ENCODE results near the gene CNPY1.
"Not testable (repeated sequence)": the region's sequence is repeated elsewhere in the genome, so short reads cannot be mapped to it uniquely, and the experiment has no call there.

The CNPY1 gene

GRCh38 chr7:155531681-155532080 is 14.7 kb downstream of the CNPY1 start:
- no peak for DNase-seq

DNA sequence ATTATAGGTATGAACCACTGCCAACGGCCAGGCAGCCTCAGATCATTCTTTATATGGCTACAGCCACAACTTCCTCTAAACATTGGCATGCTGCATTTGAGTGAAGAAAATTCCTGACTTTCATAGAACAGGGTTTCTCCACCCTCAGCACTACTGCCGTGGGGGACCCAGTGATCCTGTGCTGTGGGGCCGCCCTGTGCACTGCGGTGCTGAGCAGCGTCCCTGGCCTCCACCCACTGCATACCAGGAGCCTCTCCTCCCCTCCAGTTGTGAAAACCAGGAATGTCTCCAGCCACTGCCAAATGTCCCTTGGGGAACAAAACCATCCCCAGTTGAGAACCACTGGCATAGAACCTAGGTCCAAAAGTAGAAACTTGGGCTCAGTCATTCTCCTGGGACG is 15.8 kb downstream of the CNPY1 start:
- DNase-seq: no peak

- DNase-seq: no peak
Observed at GRCh38 chr7:155529845-155530244, 16.5 kb downstream of the CNPY1 start.

DNA sequence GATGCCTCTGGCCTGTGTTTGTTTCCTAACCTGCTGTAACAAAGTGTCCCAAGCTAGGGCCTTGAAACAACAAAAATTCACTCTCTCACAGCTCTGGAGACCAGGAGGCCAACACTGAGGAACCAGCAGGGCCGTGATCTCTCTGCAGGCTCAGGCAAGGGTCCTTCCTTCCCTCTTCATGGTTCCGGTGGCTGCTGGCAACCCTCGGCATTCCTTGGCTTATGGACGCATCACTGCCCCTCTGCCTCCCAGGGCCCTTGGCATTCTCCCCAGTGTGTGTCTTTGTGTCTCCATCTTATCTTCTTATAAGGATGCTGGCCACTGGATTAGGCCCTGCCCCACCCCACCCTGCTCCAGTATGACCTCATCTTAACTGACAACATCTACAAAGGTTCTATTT is 17.0 kb downstream of the CNPY1 start:
- DNase-seq: no peak

DNA sequence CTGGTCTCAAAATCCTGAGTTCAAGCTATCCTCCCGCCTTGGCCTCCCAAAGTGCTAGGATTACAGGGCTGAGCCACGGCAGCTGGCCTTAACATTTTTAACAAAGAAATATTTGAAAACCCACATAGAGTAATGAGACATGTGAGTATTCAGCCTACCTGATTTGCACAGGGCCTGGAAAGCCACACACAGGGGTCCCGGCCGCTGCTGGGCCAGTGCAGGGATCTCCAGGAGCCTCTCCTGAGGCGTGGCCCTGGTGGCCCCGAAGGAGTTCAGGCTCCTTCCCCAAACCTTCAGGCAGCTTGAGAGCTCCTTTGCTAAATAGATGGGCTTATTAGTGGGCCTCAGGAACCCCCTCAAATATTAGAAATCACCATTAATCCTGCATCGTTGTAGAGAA is 18.7 kb downstream of the CNPY1 start:
- DNase-seq: no peak

DNA sequence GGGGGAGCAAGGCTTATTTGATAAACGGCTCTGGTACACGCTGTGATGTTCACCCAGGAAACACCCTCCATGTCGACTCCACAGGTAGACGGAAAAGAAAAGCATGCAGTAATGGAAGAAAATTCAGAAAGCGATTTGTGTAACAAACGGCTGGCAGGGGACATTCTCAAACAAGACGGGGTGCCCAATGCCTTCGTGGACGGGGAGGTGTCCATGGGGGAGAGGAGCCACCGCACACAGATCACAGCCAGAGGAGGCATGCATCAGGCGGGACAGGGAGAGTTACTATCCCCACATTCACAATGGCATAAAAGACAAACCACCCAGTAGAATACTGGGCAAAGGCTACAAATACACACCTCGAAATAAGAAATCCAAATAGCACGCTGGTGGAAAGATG is 20.1 kb downstream of the CNPY1 start:
- DNase-seq: no peak

DNA sequence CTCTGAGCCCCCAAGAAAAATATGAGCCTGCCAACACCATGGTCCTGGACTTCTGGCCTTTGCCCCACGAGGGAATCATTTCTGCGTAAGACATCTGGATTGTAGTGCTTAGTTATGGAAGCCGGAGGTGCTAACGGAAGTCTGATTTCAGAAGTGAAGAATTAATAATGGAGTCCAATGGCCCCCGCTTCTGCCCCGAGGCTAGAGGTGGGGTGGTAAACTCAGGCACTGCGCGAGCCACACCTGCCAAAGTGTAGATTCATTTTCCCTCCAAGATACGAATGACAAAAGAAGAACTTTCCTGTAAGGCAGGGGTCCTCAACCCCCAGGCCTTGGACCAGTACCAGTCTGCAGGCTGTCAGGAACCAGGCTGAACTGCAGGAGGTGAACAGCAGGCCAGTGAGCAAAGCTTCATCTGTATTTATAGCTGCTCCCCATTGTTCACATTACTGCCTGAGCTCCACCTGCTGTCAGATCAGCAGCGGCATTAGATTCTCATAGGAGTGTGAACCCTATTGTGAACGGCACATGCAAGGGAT is 22.3 kb downstream of the CNPY1 start:
- DNase-seq: peak in 1 of 3 experiments; percentile 49

- DNase-seq: no peak
Observed at GRCh38 chr7:155523168-155523675, 23.1 kb downstream of the CNPY1 start.

DNA sequence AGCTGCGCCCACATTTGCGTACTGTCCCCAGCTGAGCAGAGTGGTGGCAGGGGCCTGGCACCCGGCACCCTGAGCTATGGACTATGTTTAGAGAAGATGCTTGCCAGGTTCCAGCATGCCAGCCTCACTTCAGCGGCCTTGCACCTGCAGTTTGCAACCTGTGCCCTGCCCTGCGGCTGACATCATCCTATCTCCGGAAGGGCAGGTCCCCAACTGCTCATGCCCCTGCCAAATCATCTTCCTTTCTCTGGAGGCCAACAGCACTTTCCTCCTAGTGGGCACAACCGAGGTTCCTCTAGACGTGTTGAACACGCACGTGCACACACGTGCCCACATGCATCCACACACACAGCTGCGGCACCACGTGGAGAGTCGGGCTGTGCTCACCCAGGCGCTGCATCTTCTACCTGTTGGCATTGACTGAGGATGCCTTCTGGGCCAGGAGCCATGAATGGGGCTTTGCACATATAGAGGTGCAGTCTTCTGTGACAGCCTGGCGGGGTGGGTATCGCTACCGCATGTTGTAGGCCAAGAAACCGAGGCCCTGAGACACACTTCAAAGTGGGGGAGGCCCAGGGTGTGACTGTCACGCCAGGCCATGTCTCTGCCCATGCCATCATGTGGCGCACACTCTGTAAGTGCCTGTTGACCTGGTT is 24.5 kb downstream of the CNPY1 start:
- no peak for DNase-seq

DNA sequence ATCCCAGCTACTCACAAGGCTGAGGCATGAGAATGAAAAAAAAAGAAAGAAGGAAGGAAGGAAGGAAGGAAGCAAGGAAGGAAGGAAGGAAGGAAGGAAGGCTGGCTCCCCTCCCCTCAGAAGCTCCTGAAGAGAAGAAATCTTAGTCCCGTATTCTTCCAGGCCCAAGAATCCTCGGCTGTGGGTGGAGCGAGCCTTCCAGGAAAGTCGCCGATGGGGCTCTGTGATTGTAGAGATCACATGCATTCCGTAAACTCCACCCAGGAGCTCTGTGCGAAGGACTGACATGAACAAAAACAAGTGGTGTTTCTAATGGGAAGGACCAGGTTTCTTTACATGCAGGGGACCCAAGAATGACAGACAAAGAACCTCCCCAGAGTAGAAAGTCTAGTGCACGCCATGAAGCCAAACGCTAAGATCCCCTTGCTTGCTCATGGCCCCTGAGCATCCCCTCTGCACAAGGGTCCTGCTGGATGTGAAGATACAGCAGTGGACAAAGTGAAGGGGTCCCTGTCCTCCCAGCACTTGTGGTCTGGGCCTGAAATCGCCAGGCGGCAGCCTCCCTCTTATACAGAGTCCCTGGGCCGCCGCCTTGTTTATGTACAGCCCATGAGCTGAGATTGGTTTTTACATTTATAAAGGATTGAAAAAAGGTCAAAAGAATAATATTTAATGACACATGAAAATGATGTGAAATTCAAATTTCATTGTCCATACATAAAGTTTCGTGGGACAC is 25.2 kb downstream of the CNPY1 start:
- no peak for DNase-seq

DNA sequence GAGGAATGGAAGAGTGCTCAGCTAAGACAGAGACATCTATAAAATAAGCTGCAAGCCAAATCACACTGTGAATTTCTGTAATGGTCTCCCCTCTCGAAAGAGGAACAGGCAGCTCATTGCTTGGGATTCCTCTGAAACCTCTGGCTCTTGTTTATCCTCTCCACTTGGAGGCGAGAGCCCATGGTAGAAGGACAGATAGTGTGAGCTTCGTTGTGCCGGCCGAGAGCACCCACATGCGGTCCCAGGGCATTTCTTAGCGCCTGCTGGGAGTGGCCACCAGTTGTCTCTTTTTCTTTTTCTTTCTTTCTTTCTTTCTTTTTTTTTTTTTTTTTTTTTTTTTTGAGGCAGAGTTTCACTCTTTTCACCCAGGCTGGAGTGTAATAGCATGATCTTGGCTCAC is 26.2 kb downstream of the CNPY1 start:
- DNase-seq: no peak

- not testable (repeated sequence) for DNase-seq
Observed at GRCh38 chr7:155519358-155519757, 27.0 kb downstream of the CNPY1 start.

- DNase-seq: no peak
Observed at GRCh38 chr7:155518633-155519032, 27.7 kb downstream of the CNPY1 start.

DNA sequence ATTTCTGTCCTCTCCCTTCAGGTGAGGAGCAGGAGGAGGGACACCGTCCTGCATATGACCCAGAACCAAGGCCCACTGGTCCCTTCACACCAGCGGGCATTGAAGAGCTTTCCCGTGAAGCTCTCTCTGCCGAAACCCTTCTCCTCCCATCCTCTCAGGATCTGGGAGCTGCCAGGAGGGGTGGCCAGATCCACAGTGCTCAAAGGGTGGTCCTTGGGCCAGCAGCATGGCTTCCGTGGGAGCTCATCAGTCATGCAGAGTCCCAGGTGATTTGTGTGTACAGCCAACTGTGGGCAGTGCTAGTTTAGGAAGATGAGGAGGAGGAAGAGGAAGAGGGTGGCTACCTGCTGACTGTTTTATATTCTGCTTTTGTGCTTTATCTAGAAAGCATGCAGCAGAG is 28.4 kb downstream of the CNPY1 start:
- no peak for DNase-seq

DNA sequence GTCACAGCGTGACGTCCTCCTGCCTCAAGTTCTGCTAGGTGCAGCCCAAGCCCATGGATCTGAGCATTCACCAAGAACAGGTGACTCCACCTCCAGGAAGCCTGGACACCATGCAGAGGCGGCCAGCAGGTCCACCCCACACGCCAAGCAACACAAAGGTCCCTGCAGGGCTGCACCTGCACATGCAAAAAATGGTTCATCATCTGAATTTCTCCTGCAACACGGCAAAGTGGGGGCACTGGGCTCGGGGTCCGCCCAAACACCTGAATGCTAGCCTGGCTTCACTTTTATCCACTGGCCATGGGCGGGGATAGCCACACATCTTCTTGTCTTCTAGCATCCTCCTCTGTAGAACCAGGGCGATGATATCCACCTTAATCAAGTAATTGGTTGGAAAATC is 28.9 kb downstream of the CNPY1 start:
- DNase-seq: peak in 2 of 3 experiments; percentile 27 to 32

DNA sequence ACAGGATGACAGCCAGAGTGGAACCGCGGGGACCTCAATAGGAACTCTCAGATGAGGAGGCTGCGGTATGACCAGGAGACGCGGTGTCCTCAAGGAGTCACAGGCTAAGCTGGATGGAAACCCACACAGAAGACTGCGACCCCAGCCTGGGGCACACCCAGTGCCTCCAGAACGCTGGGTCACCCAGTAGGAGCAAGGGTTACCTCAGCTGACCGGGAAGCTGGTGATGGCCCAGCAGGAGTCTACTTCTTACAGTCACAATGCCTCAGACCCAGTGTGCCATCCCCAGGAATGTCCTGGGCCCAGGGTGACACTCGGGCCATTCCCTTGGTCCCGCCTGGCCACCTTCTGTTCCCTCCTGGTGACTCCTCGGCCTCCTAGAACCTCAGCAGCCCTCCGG is 29.9 kb downstream of the CNPY1 start:
- DNase-seq: no peak

DNA sequence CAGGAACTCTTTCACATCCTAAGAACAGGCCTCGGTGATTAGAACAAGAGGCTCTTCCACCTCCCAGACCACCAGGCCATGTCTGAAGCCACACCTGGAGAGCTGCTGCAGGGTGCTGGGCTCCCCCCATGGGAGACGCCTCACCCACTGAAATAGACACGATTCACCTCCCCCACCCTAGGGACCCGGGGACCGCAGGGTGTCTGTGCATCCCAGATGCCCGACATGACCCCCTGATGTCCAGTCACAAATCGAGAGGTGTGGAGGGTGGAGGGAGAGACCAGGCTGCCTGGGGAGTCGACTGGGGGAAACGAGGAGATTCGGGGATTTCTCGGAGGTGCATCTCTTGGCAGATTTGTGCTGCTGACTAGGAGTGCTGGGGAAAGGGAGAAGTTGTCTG is 31.0 kb downstream of the CNPY1 start:
- DNase-seq: no peak

- no peak for DNase-seq
Observed at GRCh38 chr7:155514296-155514695, 32.1 kb downstream of the CNPY1 start.

DNA sequence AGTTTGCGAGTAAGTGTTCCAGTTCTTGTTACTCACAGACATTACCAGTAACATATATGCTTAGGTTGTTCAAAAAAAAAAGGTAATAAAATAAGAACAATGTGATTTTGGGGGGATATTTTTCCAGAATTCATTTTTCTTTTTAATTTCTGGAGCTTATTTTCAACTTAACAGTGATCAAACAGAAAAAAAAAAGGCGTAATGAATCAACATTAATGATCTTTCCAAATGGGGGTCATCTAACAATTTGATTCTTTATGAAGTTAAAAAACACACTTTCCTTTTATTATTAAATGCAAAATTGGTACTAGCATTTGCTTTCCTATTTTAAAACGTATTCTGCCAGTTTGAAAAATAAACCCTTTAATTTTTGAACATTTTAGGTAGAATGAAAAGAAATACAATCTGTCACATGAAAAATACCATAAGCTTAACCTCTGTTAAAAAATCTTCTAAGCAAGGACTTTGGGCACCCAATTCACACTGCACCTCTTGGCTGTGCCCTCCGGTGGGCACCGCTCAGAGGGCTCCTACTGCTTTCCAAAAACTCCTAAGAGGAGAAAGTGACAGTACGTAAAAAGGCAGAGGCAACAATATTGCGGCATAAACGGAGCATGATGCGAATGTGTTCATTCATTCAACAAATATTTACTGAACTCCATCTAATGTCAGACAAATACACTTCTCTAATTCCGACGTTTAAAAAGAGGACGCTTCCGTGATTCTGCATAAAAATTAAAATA is 32.6 kb downstream of the CNPY1 start:
- no peak for DNase-seq

- DNase-seq: peak in 1 of 3 experiments; percentile 59
Observed at GRCh38 chr7:155512246-155512887, 34.0 kb downstream of the CNPY1 start.

DNA sequence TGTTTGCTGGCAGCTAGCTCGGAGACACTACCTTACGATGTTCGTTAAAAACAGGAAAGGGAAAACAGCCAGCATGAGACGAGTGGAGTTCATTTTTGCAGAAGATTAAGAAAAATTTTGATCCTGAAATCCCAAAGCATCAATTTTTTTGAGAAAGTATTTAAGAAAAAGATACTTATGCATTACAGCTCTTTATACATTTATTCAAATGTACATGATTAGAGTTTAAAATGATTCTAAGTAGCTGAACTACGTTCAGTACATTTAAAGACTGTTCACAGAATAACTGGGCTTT is 34.7 kb downstream of the CNPY1 start:
- no peak for DNase-seq

GRCh38 chr7:155510975-155511701 is 35.2 kb downstream of the CNPY1 start:
- DNase-seq: no peak

Measured in NCI-H1417 (cell line).